Small intestine (tissue), 7 donors: Measurements from ENCODE around the gene MORN1. TPM values are rescaled to one million over a fixed set of nuclear protein-coding genes. Genes with fewer than 3 reads are reported as not detected.

ENCODE experiments used
- DNase-seq, 2 donors: peaks; one replicate each; pipeline versions ENCODE4 v3.0.0 to v3.0.0-alpha.2; 2013
- FAIRE-seq: peaks from 2 replicates; lab custom pipeline; 2012; peaks lifted over from hg19 to GRCh38; lab: Jason Lieb, UNC
- H3K27ac ChIP-seq, 3 donors: one replicate each; pipeline ENCODE4 v1.5.1; 2013; ENCODE audit warnings: low read length in 2 of 3, mild to moderate bottlenecking in 2 of 3, control low read depth in 1 of 3, inconsistent platforms in 1 of 3, low read depth in 1 of 3, moderate library complexity in 1 of 3
- H3K27me3 ChIP-seq, 3 donors: one replicate each; pipeline ENCODE4 v1.6.1; 2013; ENCODE audit warnings: low read length in 3 of 3, inconsistent platforms in 1 of 3; ENCODE audit not compliant: control insufficient read depth in 3 of 3, insufficient read depth in 3 of 3
- H3K36me3 ChIP-seq, 3 donors: one replicate each; pipeline ENCODE4 v1.6.1; 2013; ENCODE audit warnings: low read length in 3 of 3, inconsistent platforms in 1 of 3, low read depth in 1 of 3, mild to moderate bottlenecking in 1 of 3, moderate library complexity in 1 of 3; ENCODE audit not compliant: control insufficient read depth in 3 of 3, insufficient read depth in 2 of 3
- H3K4me1 ChIP-seq, 3 donors: one replicate each; pipeline ENCODE4 v1.6.1; 2013; ENCODE audit warnings: low read length in 2 of 3, inconsistent platforms in 1 of 3, low read depth in 1 of 3, mild to moderate bottlenecking in 1 of 3, moderate library complexity in 1 of 3; ENCODE audit not compliant: control insufficient read depth in 3 of 3, insufficient read depth in 2 of 3
- H3K4me3 ChIP-seq, 3 donors: one replicate each; pipeline ENCODE4 v1.5.1; 2013; ENCODE audit warnings: low read length in 3 of 3, control low read depth in 1 of 3, inconsistent platforms in 1 of 3, low read depth in 1 of 3, mild to moderate bottlenecking in 1 of 3, moderate library complexity in 1 of 3
- H3K9me3 ChIP-seq, 2 donors: one replicate each; pipeline ENCODE4 v1.6.1; 2013; ENCODE audit warnings: low read depth in 1 of 2, low read length in 1 of 2; ENCODE audit not compliant: control insufficient read depth in 2 of 2, insufficient read depth in 1 of 2
- WGBS, 3 donors: extraction: QIAGEN DNeasy Blood & Tissue Kit; methylation state at CpG; one replicate each; pipeline ENCODE4 v1.1.7; 2013; 5-methylcytosine and 5-hydroxymethylcytosine counted together
- polyA plus RNA-seq, 4 donors: library from polyadenylated mRNA; stranded (reverse) in 3 of 4; unstranded in 1 of 4; fragments of 200-250 nt in 3 of 4; fragments of 120-200 nt in 1 of 4; gene quantifications; one replicate each; pipeline versions ENCODE4 v1.2.1 to v1.2.3, GENCODE V29; 2013
- donor health status: healthy with polysubstance abuse.
- donor health status: control.
- donor health status: control.
- donor health status: Bipolar disorder and iron deficiency.
- donor health status: healthy.

The MORN1 gene
- polyA plus RNA-seq, 4 donors: 1.1 to 10.6 (median 2.8) TPM

GRCh38 chr1:2394761-2395160, 3.4 kb upstream of the MORN1 start:
- H3K27ac ChIP-seq: no peak overlapping the region
- WGBS, 3 donors: 43 to 74% (median 45%) methylated on average over 11 of the region's 11 CpGs

GRCh38 chr1:2394220-2394619, 2.9 kb upstream of the MORN1 start:
- DNase-seq (no peak), FAIRE-seq (no peak)
- WGBS, 3 donors: 77 to 90% (median 81%) methylated on average over 7 of the region's 7 CpGs
- H3K27ac ChIP-seq: no peak overlapping the region
- H3K9me3 ChIP-seq: no peaks in the 10 kb centered on the region
- H3K36me3 ChIP-seq: peaks cover 6 to 70% (median 19%) of the 10 kb centered on the region in 3 donors
- H3K27me3 ChIP-seq: no peaks in the 10 kb centered on the region
- H3K4me3 ChIP-seq: no peak overlapping the region
- peaks cover 3 to 26% (median 11%) of the 10 kb centered on the region in 3 donors for H3K4me1 ChIP-seq

More at GRCh38 chr1:2394761-2395160, 3.4 kb upstream of the MORN1 start:
- DNase-seq (no peak), FAIRE-seq (no peak)
- H3K9me3 ChIP-seq: no peaks in the 10 kb centered on the region
- H3K36me3 ChIP-seq: peaks cover 6 to 70% (median 22%) of the 10 kb centered on the region in 3 donors
- H3K4me1 ChIP-seq: peaks cover 3 to 26% (median 11%) of the 10 kb centered on the region in 3 donors
- H3K27me3 ChIP-seq: no peaks in the 10 kb centered on the region
- H3K4me3 ChIP-seq: no peak overlapping the region

- peaks cover 3 to 26% (median 11%) of the 10 kb centered on the region in 3 donors for H3K4me1 ChIP-seq
- FAIRE-seq (no peak), DNase-seq (peak; percentile 69 to 90)
- H3K4me3 ChIP-seq: peak overlapping the region in 1 of 3 donors; percentile 84
- H3K9me3 ChIP-seq: no peaks in the 10 kb centered on the region
- peaks cover 2 to 63% (median 16%) of the 10 kb centered on the region in 3 donors for H3K36me3 ChIP-seq
- 17 to 61% (median 40%) methylated on average over 9 of the region's 9 CpGs for WGBS, 3 donors
- H3K27me3 ChIP-seq: no peaks in the 10 kb centered on the region
- peak overlapping the region; percentile 76 to 94 (median 83) for H3K27ac ChIP-seq
Measured at GRCh38 chr1:2393471-2393877, 2.1 kb upstream of the MORN1 start.

DNA sequence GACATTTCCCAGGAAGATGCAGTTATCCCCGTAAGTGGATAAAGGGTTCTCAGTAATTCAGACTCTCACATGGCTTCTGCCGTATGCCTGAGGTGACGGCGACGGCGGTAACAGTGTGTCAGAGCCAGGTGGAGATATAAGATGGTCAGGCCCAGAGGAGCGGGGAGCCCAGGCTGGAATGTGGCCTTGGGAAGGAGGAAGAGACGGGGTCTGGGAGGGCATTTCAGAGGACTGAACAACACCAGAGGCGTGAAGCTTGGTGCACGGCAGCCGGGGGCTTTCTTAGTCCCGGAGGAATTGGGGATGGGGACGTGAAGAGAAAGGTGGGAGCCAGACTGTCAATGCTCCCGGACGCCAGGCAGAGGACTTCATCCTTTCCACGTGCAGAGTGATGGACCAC, 1.3 kb upstream of the MORN1 start:
- FAIRE-seq (no peak), DNase-seq (no peak)
- WGBS, 3 donors: 12 to 40% (median 24%) methylated on average over 16 of the region's 16 CpGs
- Histone ChIP-seq H3K36me3 (peaks cover 2 to 64% (median 12%) of the 10 kb centered on the region in 3 donors), H3K27ac (peak overlapping the region; percentile 76 to 94 (median 83)), H3K9me3 (no peaks in the 10 kb centered on the region), H3K27me3 (no peaks in the 10 kb centered on the region), H3K4me3 (peak overlapping the region; percentile 69 to 89 (median 84)), H3K4me1 (peaks cover 3 to 26% (median 11%) of the 10 kb centered on the region in 3 donors)

- no peaks in the 10 kb centered on the region for H3K9me3 ChIP-seq
- FAIRE-seq (no peak), DNase-seq (peak in 1 of 2 donors; percentile 41)
- H3K36me3 ChIP-seq: peaks cover 2 to 64% (median 7%) of the 10 kb centered on the region in 3 donors
- H3K4me3 ChIP-seq: peak overlapping the region; percentile 69 to 89 (median 84)
- H3K27me3 ChIP-seq: no peaks in the 10 kb centered on the region
- 0 to 1% (median 1%) methylated on average over 26 to 62 of the region's 62 CpGs for WGBS, 3 donors
- H3K27ac ChIP-seq: peak overlapping the region; percentile 76 to 94 (median 83)
- peaks cover 3 to 26% (median 11%) of the 10 kb centered on the region in 3 donors for H3K4me1 ChIP-seq
Measured at GRCh38 chr1:2391931-2392509, 666 bp upstream of the MORN1 start.

DNA sequence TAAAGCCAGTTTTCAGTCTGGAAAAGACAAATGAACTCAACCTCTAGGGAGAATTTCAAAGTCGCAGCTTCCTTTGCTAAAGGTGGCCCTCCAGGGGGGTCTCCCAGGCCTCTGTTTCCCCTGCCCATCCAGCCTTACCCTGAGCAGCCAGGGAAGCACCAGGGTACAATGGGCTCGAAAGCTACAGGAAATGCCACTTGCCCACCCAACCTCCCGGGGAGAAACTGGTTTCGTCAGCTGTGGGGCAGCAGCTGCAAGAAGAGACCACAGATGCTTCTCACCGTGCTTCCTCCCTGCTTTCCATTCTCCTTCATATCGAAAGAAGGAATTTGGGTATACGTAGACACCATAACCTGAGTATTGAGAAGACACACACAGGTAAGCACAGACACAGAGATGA, 1.7 kb downstream of the MORN1 start:
- FAIRE-seq: no peak
- WGBS, 3 donors: 89 to 93% (median 90%) methylated on average over 7 of the region's 7 CpGs

DNA sequence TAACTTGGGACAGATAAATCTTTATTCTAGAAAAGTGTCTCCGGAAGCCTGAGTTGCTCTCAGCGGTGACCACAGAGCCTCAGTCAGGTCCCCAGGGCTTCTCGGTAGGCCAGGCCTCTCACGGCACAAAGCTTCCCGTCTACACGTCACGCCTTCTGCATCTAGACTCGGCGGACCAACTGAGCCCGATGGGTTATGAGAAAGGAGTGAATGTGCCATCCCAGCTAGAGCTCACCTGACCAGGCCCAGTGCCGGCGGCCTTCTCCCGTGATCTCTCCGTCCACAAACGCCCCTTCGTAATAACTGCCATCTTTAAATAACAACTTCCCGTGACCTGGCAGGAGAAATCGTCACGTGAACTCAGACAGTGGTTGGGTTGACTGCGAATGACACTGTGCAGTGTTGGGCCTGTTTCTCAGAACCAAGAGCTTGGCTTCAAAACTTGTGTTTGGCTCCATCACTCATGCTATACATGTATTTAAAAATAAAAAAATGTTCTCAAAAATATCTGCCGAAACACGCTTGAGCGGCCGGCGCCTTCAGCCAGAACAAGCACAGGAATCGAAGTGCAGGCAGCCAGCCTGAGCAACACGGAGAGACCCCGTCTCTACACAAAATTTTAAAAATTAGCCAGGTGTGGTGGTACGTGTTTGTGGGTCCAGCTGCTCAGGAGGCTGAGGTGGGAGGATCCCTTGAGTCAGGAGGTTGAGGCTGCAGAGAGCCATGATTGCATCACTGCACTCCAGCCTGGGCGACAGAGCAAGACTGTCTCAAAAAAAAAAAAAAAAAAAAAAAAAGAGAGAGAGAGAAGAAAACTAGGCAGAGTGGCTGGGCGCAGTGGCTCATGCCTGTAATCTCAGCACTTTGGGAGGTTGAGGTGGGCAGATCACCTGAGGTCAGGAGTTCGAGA, 3.1 kb downstream of the MORN1 start:
- WGBS, 3 donors: 94 to 97% (median 97%) methylated on average over 32 of the region's 32 CpGs

More for the DNA sequence above, 1.7 kb downstream of the MORN1 start:
- no peaks in the 10 kb centered on the region for H3K9me3 ChIP-seq
- no peaks in the 10 kb centered on the region for H3K27me3 ChIP-seq
- DNase-seq: no peak
- peaks cover 3 to 22% (median 11%) of the 10 kb centered on the region in 3 donors for H3K4me1 ChIP-seq
- H3K36me3 ChIP-seq: peaks cover 0 to 52% (median 2%) of the 10 kb centered on the region in 3 donors
- no peak overlapping the region for H3K4me3 ChIP-seq
- H3K27ac ChIP-seq: no peak overlapping the region

More for the DNA sequence above, 3.1 kb downstream of the MORN1 start:
- H3K27ac ChIP-seq: no peak overlapping the region
- no peaks in the 10 kb centered on the region for H3K9me3 ChIP-seq
- H3K4me3 ChIP-seq: no peak overlapping the region
- no peaks in the 10 kb centered on the region for H3K27me3 ChIP-seq
- FAIRE-seq: no peak
- no peak for DNase-seq
- H3K36me3 ChIP-seq: peaks cover 0 to 46% (median under 1%) of the 10 kb centered on the region in 3 donors
- peaks cover 3 to 11% (median 11%) of the 10 kb centered on the region in 3 donors for H3K4me1 ChIP-seq
